GM08714 (cell line): ENCODE measurements around the gene KIAA1755.

ENCODE experiments used
- H3K4me3 ChIP-seq: fragments of 200-500 bp; sonication (Bioruptor generic); 2 replicates; pipeline ENCODE4 v1.5.1; 2014; ENCODE audit warnings: mild to moderate bottlenecking, low read length, inconsistent platforms
- ZNF274 ChIP-seq: IDR thresholded peaks from 2 replicates; pipeline ENCODE4 v1.6.1; 2012; ENCODE audit warnings: mild to moderate bottlenecking, low read depth, low read length

Gene KIAA1755

GRCh38 chr20:38166703-38167233, 93.8 kb downstream of the KIAA1755 start:
- TF ChIP-seq ZNF274, result no peak
- no peak overlapping the region for H3K4me3 ChIP-seq

GRCh38 chr20:38165966-38166702, 94.4 kb downstream of the KIAA1755 start:
- H3K4me3 ChIP-seq, result no peak overlapping the region
- TF ChIP-seq ZNF274, result no peak

GRCh38 chr20:38165089-38165965, 95.2 kb downstream of the KIAA1755 start, which contains the start of gene TGM2:
Gene TGM2 (minus strand): TSS chr20:38165270. CDS start chr20:38165198, 72 bp downstream.
- no peak for TF ChIP-seq ZNF274
- no peak within 1 kb of the TSS for H3K4me3 ChIP-seq

GRCh38 chr20:38164624-38165088, 95.9 kb downstream of the KIAA1755 start:
- H3K4me3 ChIP-seq, result no peak overlapping the region
- TF ChIP-seq ZNF274, result no peak

GRCh38 chr20:38164069-38164468, 96.5 kb downstream of the KIAA1755 start:
- no peak overlapping the region for H3K4me3 ChIP-seq
- TF ChIP-seq ZNF274, result no peak

GRCh38 chr20:38162878-38163875, 97.4 kb downstream of the KIAA1755 start:
- H3K4me3 ChIP-seq, result no peak overlapping the region
- no peak for TF ChIP-seq ZNF274

- TF ChIP-seq ZNF274, result no peak
- no peak overlapping the region for H3K4me3 ChIP-seq
These were observed 98.4 kb downstream of the KIAA1755 start for GRCh38 chr20:38162149-38162548.

- no peak overlapping the region for H3K4me3 ChIP-seq
- TF ChIP-seq ZNF274, result no peak
These were observed 99.1 kb downstream of the KIAA1755 start for GRCh38 chr20:38161412-38161774.
